Body of pancreas (tissue), 4 donors: ENCODE results near the gene CAPN11. TPM values are rescaled to one million over a fixed set of nuclear protein-coding genes. Genes with fewer than 3 reads are reported as not detected.
A peak's percentile ranks its signal among the peaks of the same experiment; 100 is the strongest.

ENCODE experiments used
- ATAC-seq: fragments of 150-250 bp; one replicate; pipeline ENCODE4 v1.9.1; 2016
- DNase-seq, 4 donors: peaks; one replicate each; pipeline ENCODE4 v3.0.0-alpha.2; 2019
- H3K27ac ChIP-seq, 4 donors: fragments of 200-600 bp; sonication (generic); 1 replicate in 3 of 4; 2 replicates in 1 of 4; pipeline versions ENCODE4 v1.5.1 to v1.6.1; 2016 to 2019; ENCODE audit warnings: mild to moderate bottlenecking in 1 of 4, mixed read lengths in 1 of 4, moderate library complexity in 1 of 4
- H3K27me3 ChIP-seq, 2 donors: fragments of 200-600 bp; sonication (generic); one replicate each; pipeline ENCODE4 v1.6.0; 2016; ENCODE audit warnings: mild to moderate bottlenecking in 1 of 2
- H3K36me3 ChIP-seq, 2 donors: fragments of 200-600 bp; sonication (generic); replicated peaks in 1 of 2; 2 replicates each; pipeline ENCODE4 v1.5.1; 2016; ENCODE audit warnings: low read depth in 2 of 2; ENCODE audit not compliant: insufficient read depth in 1 of 2
- H3K4me1 ChIP-seq: fragments of 200-600 bp; sonication (generic); one replicate; pipeline ENCODE4 v1.6.0; 2016
- H3K4me3 ChIP-seq, 2 donors: fragments of 200-600 bp; sonication (generic); 1 replicate in 1 of 2; 2 replicates in 1 of 2; pipeline ENCODE4 v1.5.1; 2016 to 2019
- H3K9me3 ChIP-seq, 3 donors: fragments of 200-600 bp; sonication (generic); 1 replicate in 2 of 3; 2 replicates in 1 of 3; pipeline ENCODE4 v1.5.1; 2016
- CTCF ChIP-seq, 7 experiments: fragments of 450-650 bp in 4 of 7; fragments of 200-600 bp in 3 of 7; sonication (generic) in 3 of 7; IDR thresholded peaks; one replicate each; pipeline ENCODE4 v1.5.1; 2016 to 2019; ENCODE audit warnings: antibody characterized with exemption in 7 of 7
- POLR2A ChIP-seq, 3 donors: fragments of 450-650 bp; IDR thresholded peaks; one replicate each; pipeline ENCODE4 v1.6.1; 2016; ENCODE audit warnings: antibody characterized with exemption in 3 of 3, mild to moderate bottlenecking in 2 of 3
- WGBS, 2 donors: methylation state at CpG; one replicate each; pipeline ENCODE4 v1.1.5; 2017; 5-methylcytosine and 5-hydroxymethylcytosine counted together
- intact Hi-C: fragments of 100-400 bp; cut with DNase I; formaldehyde crosslinking; loops from one replicate; pipeline ENCODE4 v1.15.1; 2023
- total RNA-seq, 2 donors: library from RNA; depleted of rRNA; stranded (reverse); fragments of >200 nt; gene quantifications; one replicate each; pipeline ENCODE4 v1.1.0, GENCODE V29; 2016

The CAPN11 gene
- total RNA-seq, 2 donors from 2014 or later, result 0.66 TPM; not detected in 1

DNA sequence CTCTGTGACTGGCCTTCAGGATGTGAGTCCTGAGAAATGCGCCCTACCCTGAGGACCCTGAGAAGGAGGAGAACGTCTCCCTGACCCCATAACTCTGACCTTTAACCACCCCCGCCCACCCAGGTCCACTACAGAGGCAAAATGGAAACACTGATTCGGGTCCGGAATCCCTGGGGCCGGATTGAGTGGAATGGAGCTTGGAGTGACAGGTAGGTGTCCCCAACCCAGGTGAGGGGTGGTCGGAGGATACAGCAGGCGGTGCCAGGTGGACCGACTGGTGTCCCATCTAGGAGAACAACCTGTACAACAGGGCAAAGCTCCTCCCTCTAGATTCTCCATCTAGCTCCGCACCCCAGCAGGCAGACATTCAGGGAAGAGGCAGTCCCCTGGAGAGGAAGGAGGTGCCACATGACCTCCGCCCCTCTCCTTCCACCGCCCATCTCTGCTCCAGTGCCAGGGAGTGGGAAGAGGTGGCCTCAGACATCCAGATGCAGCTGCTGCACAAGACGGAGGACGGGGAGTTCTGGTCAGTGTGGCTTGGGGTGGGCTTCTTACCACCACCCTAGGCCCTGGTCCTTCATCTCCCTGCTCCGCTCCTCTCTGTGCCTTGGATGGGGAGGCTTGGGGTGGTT lies 17.6 kb downstream of the CAPN11 start:
- H3K9me3 ChIP-seq, result no peaks in the 10 kb centered on the region
- no peak for TF ChIP-seq POLR2A (IDR thresholded peaks at IDR 0.05)
- no peak for TF ChIP-seq CTCF (IDR thresholded peaks at IDR 0.05)
- no peak overlapping the region for H3K4me3 ChIP-seq
- intact Hi-C loops, result loop anchor here (10.0 kb wide), 1 partner anchor 169 kb away; the partner anchor contains the start of gene SPATS1
- no peak overlapping the region for H3K27ac ChIP-seq
- H3K27me3 ChIP-seq, result no peaks in the 10 kb centered on the region
- H3K4me1 ChIP-seq, result peaks cover 4% of the 10 kb centered on the region
- no peaks in the 10 kb centered on the region for H3K36me3 ChIP-seq
- ATAC-seq, result no peak
- no peak for DNase-seq
- WGBS, 2 donors, result 73 to 74% methylated on average over 6 to 15 of the region's 15 CpGs

- Histone ChIP-seq H3K4me1 (peaks cover 4% of the 10 kb centered on the region), H3K4me3 (no peak overlapping the region), H3K36me3 (no peaks in the 10 kb centered on the region), H3K9me3 (no peaks in the 10 kb centered on the region), H3K27ac (no peak overlapping the region), H3K27me3 (no peaks in the 10 kb centered on the region)
- intact Hi-C loops, result loop anchor here (10.0 kb wide), 1 partner anchor 168 kb away; the partner anchor contains the start of gene SPATS1
- 65 to 81% methylated on average over 23 of the region's 24 CpGs for WGBS, 2 donors
- no peak for TF ChIP-seq CTCF (IDR thresholded peaks at IDR 0.05)
- TF ChIP-seq POLR2A (IDR thresholded peaks at IDR 0.05), result no peak
- DNase-seq (no peak), ATAC-seq (no peak)
These were observed 18.3 kb downstream of the CAPN11 start for GRCh38 chr6:44176762-44177509.

GRCh38 chr6:44177691-44178423 lies 19.2 kb downstream of the CAPN11 start:
- H3K36me3 ChIP-seq, result no peaks in the 10 kb centered on the region
- no peaks in the 10 kb centered on the region for H3K27me3 ChIP-seq
- no peak overlapping the region for H3K27ac ChIP-seq
- no peak overlapping the region for H3K4me3 ChIP-seq
- intact Hi-C loops, result loop anchor here (10.0 kb wide), 1 partner anchor 167 kb away; the partner anchor contains the start of gene SPATS1
- WGBS, 2 donors, result 87 to 90% methylated on average over 13 of the region's 13 CpGs
- no peak for TF ChIP-seq CTCF (IDR thresholded peaks at IDR 0.05)
- no peak for TF ChIP-seq POLR2A (IDR thresholded peaks at IDR 0.05)
- H3K4me1 ChIP-seq, result peaks cover 3% of the 10 kb centered on the region
- peak in 3 of 4 donors; percentile 31 to 62 (median 50) for DNase-seq
- H3K9me3 ChIP-seq, result no peaks in the 10 kb centered on the region
- peak; percentile 57 for ATAC-seq

- intact Hi-C loops, result loop anchor here (10.0 kb wide), 1 partner anchor 166 kb away; the partner anchor contains the start of gene SPATS1
- ATAC-seq, result no peak
These were observed 19.9 kb downstream of the CAPN11 start for GRCh38 chr6:44178424-44179071.

More at GRCh38 chr6:44178424-44179071, 19.9 kb downstream of the CAPN11 start:
- Histone ChIP-seq H3K4me1 (no peaks in the 10 kb centered on the region), H3K36me3 (no peaks in the 10 kb centered on the region), H3K9me3 (no peaks in the 10 kb centered on the region), H3K4me3 (no peak overlapping the region), H3K27ac (no peak overlapping the region), H3K27me3 (no peaks in the 10 kb centered on the region)
- TF ChIP-seq CTCF (IDR thresholded peaks at IDR 0.05), result no peak
- TF ChIP-seq POLR2A (IDR thresholded peaks at IDR 0.05), result no peak
- DNase-seq, result no peak
- WGBS, 2 donors, result 76 to 79% methylated on average over 9 of the region's 9 CpGs
